HG02571 (cell line): Measurements from ENCODE around the gene GNAT2.
A peak's percentile ranks its signal among the peaks of the same experiment; 100 is the strongest.
"Not testable (repeated sequence)": the region's sequence is repeated elsewhere in the genome, so short reads cannot be mapped to it uniquely, and the experiment has no call there.

Source experiments
- ATAC-seq: cut with Tn5 transposase; IDR thresholded peaks from one replicate; pipeline ENCODE4 v1.9.1; 2021; ENCODE audit warnings: mild to moderate bottlenecking, moderate library complexity; ENCODE audit not compliant: unreplicated experiment

GNAT2 gene

DNA sequence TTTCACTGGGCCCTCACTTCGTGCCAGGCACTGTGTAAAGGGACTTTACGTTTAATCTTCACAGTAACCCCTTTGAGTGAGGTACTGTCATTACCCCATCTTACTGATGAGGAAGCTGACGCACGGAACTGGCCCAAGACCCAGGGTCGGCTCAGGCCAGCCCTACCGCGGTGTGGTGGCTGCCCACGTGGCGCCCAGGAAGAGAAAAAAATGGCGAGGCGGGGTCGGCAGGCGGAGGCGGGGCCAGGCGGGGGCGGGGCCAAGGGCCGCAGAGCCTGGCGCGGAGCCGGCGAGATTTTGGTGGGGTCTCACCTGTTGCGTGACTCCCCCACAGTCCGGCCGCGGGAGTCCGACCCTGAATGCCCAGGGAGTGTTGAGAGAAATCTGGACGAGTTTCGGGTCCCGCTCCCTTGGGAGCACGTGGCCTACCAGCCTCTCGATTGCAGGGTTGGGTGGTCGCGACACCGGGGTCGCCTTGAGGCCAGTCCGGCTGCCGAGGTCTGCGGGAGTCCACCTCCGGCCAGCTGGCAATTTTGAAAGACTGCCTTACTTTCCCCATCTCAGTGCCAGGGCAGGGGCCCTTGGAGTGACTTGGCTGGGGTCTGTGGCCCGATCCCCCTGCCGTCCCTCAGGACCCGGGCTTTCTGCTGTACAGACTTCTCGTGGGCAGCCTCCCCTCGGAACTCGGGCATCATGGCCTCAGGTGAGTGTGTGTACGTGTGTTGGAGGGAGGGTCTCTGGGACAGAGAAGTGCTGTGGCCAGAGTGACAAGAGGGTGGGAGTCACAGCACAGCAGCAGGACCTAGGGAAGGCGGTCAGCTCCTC lies at the start of gene GNAT2, which contains the start of gene AMPD2:
TSS of gene GNAT2 (minus strand) at position 41 of the 825 bp plus-strand sequence. CDS start 6,746 bp downstream, outside the sequence.
TSS of gene AMPD2 (plus strand) at position 262 of the 825 bp plus-strand sequence. CDS start 1,339 bp downstream, outside the sequence.
- ATAC-seq, result peak; percentile 43

- ATAC-seq, result no peak
These were observed 48.8 kb upstream of the GNAT2 start for GRCh38 chr1:109668123-109668775.

GRCh38 chr1:109667452-109668122 lies 48.2 kb upstream of the GNAT2 start, which contains the start of gene GSTM2:
Gene GSTM2 (plus strand): TSS chr1:109668057. CDS start chr1:109668116, 59 bp downstream.
- ATAC-seq, result peak; percentile 92

- ATAC-seq, result no peak
These were observed 45.3 kb upstream of the GNAT2 start for GRCh38 chr1:109664671-109665070.

DNA sequence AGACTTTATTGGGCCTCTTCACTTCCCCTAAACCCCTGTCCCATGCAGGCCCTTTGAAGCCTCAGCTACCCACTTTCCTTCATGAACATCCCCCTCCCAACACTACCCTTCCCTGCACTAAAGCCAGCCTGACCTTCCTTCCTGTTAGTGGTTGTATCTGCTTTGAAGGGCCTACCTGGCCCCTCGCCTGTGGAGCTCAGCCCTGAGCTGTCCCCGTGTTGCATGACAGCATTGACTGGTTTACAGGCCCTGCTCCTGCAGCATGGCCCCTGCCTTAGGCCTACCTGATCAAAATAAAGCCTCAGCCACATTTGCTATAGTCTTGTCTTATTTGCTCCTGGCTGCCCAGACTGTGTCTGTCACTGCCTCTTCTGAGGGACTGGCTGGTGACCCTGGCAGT lies 42.0 kb upstream of the GNAT2 start:
- no peak for ATAC-seq

DNA sequence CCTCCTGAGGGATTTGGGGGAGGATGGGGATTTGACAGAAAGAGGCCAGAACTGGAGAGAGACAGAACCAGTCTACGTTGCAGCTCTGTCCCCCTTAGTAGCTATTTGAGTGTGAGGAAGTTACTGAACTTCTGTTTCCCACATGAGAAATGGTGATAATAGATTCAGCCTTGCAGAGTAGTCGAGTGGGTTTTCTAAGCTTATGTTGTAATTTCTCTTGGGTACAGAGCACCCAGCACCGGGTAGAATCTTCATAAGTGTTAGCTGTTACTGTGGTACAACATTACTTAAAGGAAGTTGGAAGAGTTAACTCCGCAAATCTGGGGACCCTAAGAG lies 41.2 kb upstream of the GNAT2 start:
- not testable (repeated sequence) for ATAC-seq

DNA sequence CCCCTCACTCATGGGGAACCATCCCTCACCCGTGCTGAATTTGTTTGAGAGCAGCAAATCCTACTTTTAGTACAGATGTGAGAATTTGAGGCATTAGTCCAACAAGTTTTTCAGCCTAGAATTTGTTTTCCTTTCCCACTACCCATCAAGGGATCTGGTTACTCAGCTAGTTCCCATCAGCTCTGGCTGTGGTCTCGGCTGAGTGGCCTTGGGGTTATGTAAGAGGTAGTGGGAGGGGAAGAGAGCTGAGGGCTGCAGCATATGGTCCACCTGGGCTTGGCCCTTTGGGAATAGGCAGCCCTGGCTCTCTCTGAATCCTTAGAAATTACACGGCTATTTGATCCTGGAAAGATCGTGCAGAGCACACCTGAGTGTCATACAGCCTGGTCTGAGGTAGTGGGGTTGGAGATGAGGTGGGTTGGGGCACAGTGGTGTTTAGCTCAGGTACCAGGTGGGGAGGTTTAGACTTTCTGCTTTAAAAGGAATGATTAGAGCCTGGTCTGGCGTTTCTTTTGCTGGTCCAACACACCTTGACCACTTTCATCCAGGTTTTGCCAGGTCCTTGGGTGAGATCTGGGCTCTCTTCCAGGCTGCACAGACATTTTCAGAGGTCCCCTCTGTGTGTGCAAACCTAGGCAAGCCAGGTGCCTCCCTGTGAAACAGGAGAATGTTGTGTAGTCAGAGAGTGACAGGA lies 40.7 kb upstream of the GNAT2 start:
- no peak for ATAC-seq

GRCh38 chr1:109659145-109659544 lies 39.7 kb upstream of the GNAT2 start:
- no peak for ATAC-seq

DNA sequence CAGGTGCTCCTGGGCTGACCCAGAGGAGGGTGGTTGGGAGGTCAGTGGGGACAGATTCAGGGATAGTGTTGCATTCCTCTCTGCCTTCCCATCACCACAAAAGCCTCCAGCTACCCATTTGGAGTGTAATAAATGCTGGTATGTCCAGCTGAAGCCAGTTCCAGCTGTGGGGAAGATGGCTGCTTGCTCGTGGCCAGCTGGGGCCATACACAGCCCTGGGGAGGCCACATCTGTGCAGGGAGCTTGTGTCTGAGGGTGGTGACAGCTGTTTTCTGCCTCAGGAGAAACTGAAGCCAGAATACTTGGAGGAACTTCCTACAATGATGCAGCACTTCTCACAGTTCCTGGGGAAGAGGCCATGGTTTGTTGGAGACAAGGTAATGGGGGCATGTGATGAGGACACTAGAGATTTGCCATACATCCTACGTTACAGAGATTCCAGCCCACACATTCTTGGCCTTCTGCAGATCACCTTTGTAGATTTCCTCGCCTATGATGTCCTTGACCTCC lies 39.2 kb upstream of the GNAT2 start:
- ATAC-seq, result no peak

GRCh38 chr1:109657970-109658369 lies 38.6 kb upstream of the GNAT2 start:
- ATAC-seq, result no peak

GRCh38 chr1:109657395-109657794 lies 38.0 kb upstream of the GNAT2 start:
- ATAC-seq, result no peak

GRCh38 chr1:109655615-109656519 lies 36.5 kb upstream of the GNAT2 start, which contains the start of gene GSTM4:
Gene GSTM4 (plus strand): TSS chr1:109656099. CDS start chr1:109656390, 291 bp downstream.
- ATAC-seq, result peak; percentile 86

- no peak for ATAC-seq
These were observed 35.1 kb upstream of the GNAT2 start for GRCh38 chr1:109654519-109654918.

GRCh38 chr1:109653306-109653705 lies 33.9 kb upstream of the GNAT2 start:
- no peak for ATAC-seq

DNA sequence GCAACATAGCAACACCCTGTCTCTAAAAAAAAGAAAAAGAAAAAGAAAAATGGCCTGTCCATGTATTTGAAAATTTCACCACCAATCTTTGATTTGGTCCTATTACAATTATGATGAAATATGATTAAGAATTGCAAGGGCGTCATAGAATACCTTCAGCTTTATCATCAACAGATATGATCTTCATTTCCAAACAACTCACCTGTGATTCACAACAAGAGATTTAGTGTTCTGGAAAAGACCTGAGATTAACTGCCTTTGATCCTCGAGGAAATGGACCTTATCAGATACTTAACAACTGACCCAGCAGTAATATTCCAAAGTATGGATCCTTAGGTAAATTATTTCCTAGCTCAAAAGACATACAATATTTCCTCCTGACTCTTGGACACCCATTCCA lies 33.0 kb upstream of the GNAT2 start:
- no peak for ATAC-seq

DNA sequence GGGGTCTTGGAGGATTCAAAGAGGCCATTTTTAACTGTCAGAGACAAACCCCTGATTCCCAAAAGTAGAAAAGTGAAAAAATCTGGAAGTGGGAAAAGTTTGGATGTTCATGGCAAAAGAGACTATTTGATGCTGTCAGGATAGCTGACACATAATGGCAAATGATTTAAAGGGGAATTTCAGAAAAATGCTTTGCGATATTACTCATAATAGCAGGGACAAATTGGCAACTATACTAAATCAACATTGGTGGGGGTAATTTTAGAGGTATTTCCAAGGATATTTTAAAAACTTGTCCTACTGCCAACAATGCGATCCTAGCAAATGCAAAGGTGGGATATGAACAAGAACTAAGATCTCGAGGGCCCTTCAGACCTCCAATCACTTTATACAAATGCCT lies 31.2 kb upstream of the GNAT2 start:
- ATAC-seq, result no peak

GRCh38 chr1:109649491-109649914 lies 30.1 kb upstream of the GNAT2 start:
- no peak for ATAC-seq

DNA sequence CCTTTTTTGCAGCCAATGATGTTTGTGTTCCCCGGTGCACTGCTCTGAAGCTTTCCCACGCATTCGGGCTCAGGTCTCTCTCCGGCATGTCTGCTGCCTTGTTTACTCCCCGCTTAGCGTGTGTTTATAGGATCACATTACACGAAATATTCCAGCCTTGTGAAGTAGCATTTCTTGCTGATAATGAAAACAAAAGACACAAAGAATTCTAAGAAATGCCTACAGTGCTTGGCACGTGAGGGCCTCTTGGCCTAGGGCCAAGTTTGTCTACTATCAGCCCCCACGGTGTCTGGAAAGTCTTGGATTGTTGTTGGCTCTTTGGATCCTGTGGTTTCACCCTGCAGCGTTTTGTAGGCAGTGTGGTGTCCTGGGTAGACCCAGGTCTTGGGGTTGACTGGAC lies 25.3 kb upstream of the GNAT2 start:
- no peak for ATAC-seq

GRCh38 chr1:109643385-109644230 lies 24.2 kb upstream of the GNAT2 start:
- peak; percentile 77 for ATAC-seq
